ENCODE results near the gene FKTN.

FKTN gene

DNA sequence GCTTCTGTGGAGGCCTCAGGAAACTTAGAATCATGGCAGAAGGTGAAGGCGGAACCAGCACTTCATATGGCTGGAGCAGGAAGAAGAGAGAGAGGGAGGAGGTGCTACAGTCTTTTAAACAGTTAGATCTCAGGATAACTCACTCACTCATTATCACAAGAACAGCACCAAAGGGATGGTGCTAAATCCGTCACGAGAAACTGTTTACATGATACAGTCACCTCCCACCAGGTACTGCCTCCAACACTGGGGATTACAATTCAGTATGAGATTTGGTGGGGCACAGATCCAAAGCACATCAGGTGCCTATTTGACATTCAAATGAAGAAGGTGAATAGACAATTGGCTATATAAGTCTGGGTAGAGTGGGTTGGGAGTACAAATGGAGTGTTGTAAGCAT is 35.2 kb downstream of the FKTN start:
- no peaks in the 10 kb centered on the region for H3K4me1 ChIP-seq (ENCODE audit: low read length)
- no peak overlapping the region for H2AFZ ChIP-seq (ENCODE audit: low read length)
- no peaks in the 10 kb centered on the region for H3F3A ChIP-seq (ENCODE audit: insufficient read depth, low read length)
- no peaks in the 10 kb centered on the region for H3K9me2 ChIP-seq (replicated peaks; ENCODE audit: insufficient read depth, low read length)
- H3K4me3 ChIP-seq (ENCODE audit: low read length) = no peak overlapping the region
- H4K20me1 ChIP-seq (ENCODE audit: insufficient read depth, low read length) = no peaks in the 10 kb centered on the region
- H3K9me3 ChIP-seq (replicated peaks; ENCODE audit: insufficient read depth, low read length) = no peaks in the 10 kb centered on the region
- no peak overlapping the region for H3K27ac ChIP-seq (ENCODE audit: low read length)
- TF ChIP-seq EZH2phosphoT487 (IDR thresholded peaks at IDR 0.05; ENCODE audit: low read length) = no peak
- no peak for TF ChIP-seq EZH2 (optimal IDR thresholded peaks at IDR 0.05; ENCODE audit: low read depth, low read length)
- TF ChIP-seq, protein P1, sequence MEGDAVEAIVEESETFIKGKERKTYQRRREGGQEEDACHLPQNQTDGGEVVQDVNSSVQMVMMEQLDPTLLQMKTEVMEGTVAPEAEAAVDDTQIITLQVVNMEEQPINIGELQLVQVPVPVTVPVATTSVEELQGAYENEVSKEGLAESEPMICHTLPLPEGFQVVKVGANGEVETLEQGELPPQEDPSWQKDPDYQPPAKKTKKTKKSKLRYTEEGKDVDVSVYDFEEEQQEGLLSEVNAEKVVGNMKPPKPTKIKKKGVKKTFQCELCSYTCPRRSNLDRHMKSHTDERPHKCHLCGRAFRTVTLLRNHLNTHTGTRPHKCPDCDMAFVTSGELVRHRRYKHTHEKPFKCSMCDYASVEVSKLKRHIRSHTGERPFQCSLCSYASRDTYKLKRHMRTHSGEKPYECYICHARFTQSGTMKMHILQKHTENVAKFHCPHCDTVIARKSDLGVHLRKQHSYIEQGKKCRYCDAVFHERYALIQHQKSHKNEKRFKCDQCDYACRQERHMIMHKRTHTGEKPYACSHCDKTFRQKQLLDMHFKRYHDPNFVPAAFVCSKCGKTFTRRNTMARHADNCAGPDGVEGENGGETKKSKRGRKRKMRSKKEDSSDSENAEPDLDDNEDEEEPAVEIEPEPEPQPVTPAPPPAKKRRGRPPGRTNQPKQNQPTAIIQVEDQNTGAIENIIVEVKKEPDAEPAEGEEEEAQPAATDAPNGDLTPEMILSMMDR (IDR thresholded peaks at IDR 0.05; ENCODE audit: low read length) = no peak
- H3K27me3 ChIP-seq (replicated peaks; ENCODE audit: insufficient read depth, low read length) = no peaks in the 10 kb centered on the region
- H3K9ac ChIP-seq (ENCODE audit: low read length) = no peak overlapping the region
- no peaks in the 10 kb centered on the region for H3K79me2 ChIP-seq (ENCODE audit: low read length)
- H3K36me3 ChIP-seq (replicated peaks; ENCODE audit: insufficient read depth, low read length) = peaks cover 4% of the 10 kb centered on the region; the same call in 1 of the 2 replicates
- no peak for DNase-seq
- H3K4me2 ChIP-seq (ENCODE audit: low read depth, low read length) = no peak overlapping the region

DNA sequence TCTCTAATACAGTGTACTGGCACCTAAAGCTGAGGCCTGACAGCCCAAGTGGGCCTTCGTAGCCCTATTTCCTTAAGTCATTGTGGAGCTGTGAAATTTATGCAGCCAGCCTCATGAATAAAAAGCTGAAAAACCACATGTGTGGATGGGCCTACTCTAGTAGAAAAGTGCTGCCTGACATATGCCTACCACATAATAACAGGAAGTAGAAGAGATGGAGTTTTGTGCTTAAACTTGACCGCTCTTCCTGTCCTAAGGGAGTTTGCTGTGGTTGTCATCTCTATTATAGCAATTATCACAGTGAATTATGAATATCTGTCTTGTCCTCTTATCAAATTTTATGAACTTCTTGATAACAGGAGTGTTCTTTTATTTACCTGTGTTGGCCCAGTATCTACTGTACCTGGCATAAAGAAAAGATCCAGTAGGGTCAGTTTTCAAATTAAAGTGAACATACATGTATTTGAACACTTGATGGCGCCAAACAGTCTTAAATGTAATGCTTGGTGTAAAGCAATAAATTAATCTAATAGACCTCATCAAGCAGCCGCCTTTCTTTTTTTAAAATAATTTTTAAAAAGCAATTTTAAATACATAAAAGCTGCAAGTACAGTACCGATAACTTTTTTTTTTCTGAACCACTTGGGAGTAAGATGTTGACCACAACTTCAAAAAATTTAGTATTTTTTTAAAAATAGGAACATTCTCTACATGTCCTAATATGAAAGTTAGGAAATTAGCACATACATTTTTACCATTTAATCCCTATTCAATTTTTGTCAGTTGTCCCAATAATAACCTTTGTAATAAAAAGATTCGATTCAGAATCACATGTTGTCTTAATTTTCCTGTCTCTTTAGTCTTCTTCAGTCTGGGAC is 51.0 kb downstream of the FKTN start:
- H3K9me2 ChIP-seq (replicated peaks; ENCODE audit: insufficient read depth, low read length) = no peaks in the 10 kb centered on the region
- H3K4me2 ChIP-seq (ENCODE audit: low read depth, low read length) = no peak overlapping the region
- no peaks in the 10 kb centered on the region for H3F3A ChIP-seq (ENCODE audit: insufficient read depth, low read length)
- H3K9ac ChIP-seq (ENCODE audit: low read length) = no peak overlapping the region
- no peak overlapping the region for H2AFZ ChIP-seq (ENCODE audit: low read length)
- H3K4me3 ChIP-seq (ENCODE audit: low read length) = no peak overlapping the region
- H3K79me2 ChIP-seq (ENCODE audit: low read length) = no peaks in the 10 kb centered on the region
- H3K9me3 ChIP-seq (replicated peaks; ENCODE audit: insufficient read depth, low read length) = no peaks in the 10 kb centered on the region
- H3K4me1 ChIP-seq (ENCODE audit: low read length) = no peaks in the 10 kb centered on the region
- no peaks in the 10 kb centered on the region for H3K27me3 ChIP-seq (replicated peaks; ENCODE audit: insufficient read depth, low read length)
- no peaks in the 10 kb centered on the region for H3K36me3 ChIP-seq (replicated peaks; ENCODE audit: insufficient read depth, low read length)
- H3K27ac ChIP-seq (ENCODE audit: low read length) = no peak overlapping the region
- peak; percentile 71 for DNase-seq
- no peaks in the 10 kb centered on the region for H4K20me1 ChIP-seq (ENCODE audit: insufficient read depth, low read length)
- TF ChIP-seq, protein P1 (IDR thresholded peaks at IDR 0.05; ENCODE audit: low read length) = peak; percentile 51
- no peak for TF ChIP-seq EZH2phosphoT487 (IDR thresholded peaks at IDR 0.05; ENCODE audit: low read length)

DNA sequence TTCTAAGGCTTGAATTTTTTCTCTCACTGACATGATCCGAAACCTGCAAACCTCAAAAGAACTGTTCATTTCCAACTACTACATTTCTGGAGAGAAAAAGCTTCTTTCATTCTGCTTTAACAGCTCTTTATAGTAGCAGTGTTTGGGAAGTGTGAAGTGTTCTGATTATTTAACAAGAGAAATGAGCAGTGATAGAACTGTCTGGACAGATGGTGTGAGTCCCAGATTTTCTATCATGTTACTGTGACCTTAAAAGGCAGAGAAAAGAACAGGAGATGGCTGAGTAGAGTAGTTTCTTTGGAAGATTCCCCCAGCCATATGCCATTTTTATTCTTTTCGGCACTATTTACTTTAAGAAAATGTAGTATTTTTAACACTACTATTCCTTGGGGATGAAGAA is 63.1 kb downstream of the FKTN start:
- TF ChIP-seq EZH2 (optimal IDR thresholded peaks at IDR 0.05; ENCODE audit: low read depth, low read length) (no peak), EZH2phosphoT487 (IDR thresholded peaks at IDR 0.05; ENCODE audit: low read length) (no peak)
- TF ChIP-seq, protein P1 (IDR thresholded peaks at IDR 0.05; ENCODE audit: low read length) = no peak
- DNase-seq = no peak
- Histone ChIP-seq H2AFZ (ENCODE audit: low read length) (no peak overlapping the region), H3K79me2 (ENCODE audit: low read length) (no peaks in the 10 kb centered on the region), H3K4me3 (ENCODE audit: low read length) (no peak overlapping the region), H3K4me2 (ENCODE audit: low read depth, low read length) (no peak overlapping the region), H3K36me3 (replicated peaks; ENCODE audit: insufficient read depth, low read length) (no peaks in the 10 kb centered on the region; the same call in 1 of the 2 replicates), H3K9ac (ENCODE audit: low read length) (no peak overlapping the region), H3K9me2 (replicated peaks; ENCODE audit: insufficient read depth, low read length) (no peaks in the 10 kb centered on the region), H3F3A (ENCODE audit: insufficient read depth, low read length) (no peaks in the 10 kb centered on the region), H3K4me1 (ENCODE audit: low read length) (no peaks in the 10 kb centered on the region), H3K27ac (ENCODE audit: low read length) (no peak overlapping the region), H4K20me1 (ENCODE audit: insufficient read depth, low read length) (no peaks in the 10 kb centered on the region), H3K27me3 (replicated peaks; ENCODE audit: insufficient read depth, low read length) (no peaks in the 10 kb centered on the region), H3K9me3 (replicated peaks; ENCODE audit: insufficient read depth, low read length) (no peaks in the 10 kb centered on the region)

All from MM.1S (cell line).